ENCODE data around the gene IKBKE.

Gene IKBKE

DNA sequence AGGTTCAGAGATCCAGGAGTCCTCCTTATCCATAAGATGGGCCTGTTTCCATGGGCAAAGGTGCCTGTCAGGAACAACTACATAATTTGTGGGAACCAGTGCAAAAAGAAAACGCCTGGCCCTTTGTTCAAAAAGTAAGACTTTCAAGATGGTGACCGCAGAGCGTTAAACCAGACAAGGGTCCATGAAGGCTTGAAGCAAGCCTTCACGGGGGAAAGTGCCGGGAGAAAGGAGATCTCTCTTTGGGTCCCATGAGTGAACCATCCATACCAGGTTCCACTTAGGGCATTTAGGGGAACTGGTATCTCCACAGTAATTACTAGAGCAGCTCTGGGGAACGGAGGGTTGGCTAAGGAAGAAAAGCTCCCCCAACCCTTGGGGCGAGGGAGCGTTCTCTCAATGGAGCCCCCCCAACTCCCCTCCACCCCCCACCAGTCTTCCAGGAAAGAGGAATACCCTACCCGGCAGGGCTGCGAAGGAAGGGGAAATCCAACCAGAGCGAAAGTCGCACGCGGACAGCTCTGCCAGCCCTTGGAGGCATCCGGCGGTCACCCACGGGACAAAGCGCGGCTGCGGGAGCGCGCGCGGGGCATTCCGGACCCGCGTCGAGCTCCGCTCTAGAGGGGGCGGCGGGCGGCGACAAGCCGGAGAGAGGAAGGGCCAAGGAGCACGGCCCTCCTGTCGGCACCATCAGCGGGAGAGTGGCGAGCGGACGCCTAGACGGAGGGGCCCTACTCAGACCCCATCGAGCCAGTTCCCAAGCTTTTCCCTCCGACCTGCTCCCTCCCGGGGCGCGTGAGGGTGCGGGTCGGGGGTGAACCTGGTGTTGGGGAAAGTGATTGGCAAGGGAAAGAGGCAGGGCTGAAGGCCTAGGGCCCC lies 36.4 kb downstream of the IKBKE start:
- H3K23ac ChIP-seq (ENCODE audit: low read length): no peak overlapping the region
- peak in 1 of 2 donors; percentile 30 for DNase-seq
- H3K4me1 ChIP-seq (ENCODE audit: control insufficient read depth in 1 of 2, insufficient read depth in 2 of 2, low read length in 2 of 2): peaks cover 5 to 7% of the 10 kb centered on the region in 2 experiments
- no peak overlapping the region for H2BK12ac ChIP-seq (ENCODE audit: low read length)
- no peak overlapping the region for H4K8ac ChIP-seq (ENCODE audit: low read depth, low read length)
- no peak overlapping the region for H2BK120ac ChIP-seq (ENCODE audit: insufficient read depth, low read length, poor library complexity)
- H3K79me1 ChIP-seq (ENCODE audit: low read length): no peaks in the 10 kb centered on the region
- no peak overlapping the region for H3K18ac ChIP-seq (ENCODE audit: low read length)
- no peak overlapping the region for H2BK5ac ChIP-seq (ENCODE audit: low read depth, low read length, poor library complexity)
- H3K4ac ChIP-seq (ENCODE audit: low read depth, low read length): no peak overlapping the region
- H3K9ac ChIP-seq (ENCODE audit: low read length): no peak overlapping the region
- no CpG with 5 or more reads among the region's 48 CpGs for WGBS (ENCODE audit: extremely low coverage, insufficient coverage, insufficient read length)
- no peak overlapping the region for H3K27ac ChIP-seq (ENCODE audit: low read depth, low read length)
- H2AK5ac ChIP-seq (ENCODE audit: low read length): no peak overlapping the region
- no peak overlapping the region for H4K12ac ChIP-seq (ENCODE audit: low read depth, low read length)
- H2AFZ ChIP-seq (ENCODE audit: insufficient read depth, low read length, poor library complexity): peak overlapping the region; percentile 32
- H3K27me3 ChIP-seq (ENCODE audit: insufficient read depth, low read length): peaks cover 43% of the 10 kb centered on the region
- H3K4me3 ChIP-seq (ENCODE audit: low read depth, low read length): peak overlapping the region; percentile 32
- H3K9me3 ChIP-seq (ENCODE audit: insufficient read depth, low read depth, low read length): no peaks in the 10 kb centered on the region
- H3K36me3 ChIP-seq (ENCODE audit: control insufficient read depth in 1 of 2, insufficient read depth in 2 of 2, low read length in 2 of 2): no peaks in the 10 kb centered on the region
- no peak overlapping the region for H3K14ac ChIP-seq (ENCODE audit: low read length)
- no peaks in the 10 kb centered on the region for H3K79me2 ChIP-seq (ENCODE audit: control insufficient read depth, insufficient read depth, low read length, poor library complexity)
- H4K91ac ChIP-seq (ENCODE audit: low read depth, low read length): no peak overlapping the region
- H3K4me2 ChIP-seq (ENCODE audit: low read length): peak overlapping the region; percentile 71

GRCh38 chr1:206507284-206508129 lies 37.2 kb downstream of the IKBKE start, which contains the start of gene RASSF5:
Gene RASSF5, plus strand, starts transcription at chr1:206507531. Its CDS starts 72 bp downstream, at chr1:206507603.
- no peak within 1 kb of the TSS for H3K23ac ChIP-seq (ENCODE audit: low read length)
- H2AFZ ChIP-seq (ENCODE audit: insufficient read depth, low read length, poor library complexity): peak within 1 kb of the TSS; percentile 32
- H4K8ac ChIP-seq (ENCODE audit: low read depth, low read length): no peak within 1 kb of the TSS
- H3K9me3 ChIP-seq (ENCODE audit: insufficient read depth, low read depth, low read length): no peaks in the 10 kb centered on the region
- no peak within 1 kb of the TSS for H2BK5ac ChIP-seq (ENCODE audit: low read depth, low read length, poor library complexity)
- no peaks in the 10 kb centered on the region for H3K79me2 ChIP-seq (ENCODE audit: control insufficient read depth, insufficient read depth, low read length, poor library complexity)
- H3K36me3 ChIP-seq (ENCODE audit: control insufficient read depth in 1 of 2, insufficient read depth in 2 of 2, low read length in 2 of 2): no peaks in the 10 kb centered on the region
- H3K9ac ChIP-seq (ENCODE audit: low read length): no peak within 1 kb of the TSS
- no CpG with 5 or more reads among the region's 97 CpGs for WGBS (ENCODE audit: extremely low coverage, insufficient coverage, insufficient read length)
- H4K12ac ChIP-seq (ENCODE audit: low read depth, low read length): no peak within 1 kb of the TSS
- no peak within 1 kb of the TSS for H4K91ac ChIP-seq (ENCODE audit: low read depth, low read length)
- H2BK120ac ChIP-seq (ENCODE audit: insufficient read depth, low read length, poor library complexity): no peak within 1 kb of the TSS
- H3K79me1 ChIP-seq (ENCODE audit: low read length): no peaks in the 10 kb centered on the region
- H3K14ac ChIP-seq (ENCODE audit: low read length): no peak within 1 kb of the TSS
- no peak within 1 kb of the TSS for H2AK5ac ChIP-seq (ENCODE audit: low read length)
- H3K4me3 ChIP-seq (ENCODE audit: low read depth, low read length): peak within 1 kb of the TSS; percentile 32
- H3K18ac ChIP-seq (ENCODE audit: low read length): no peak within 1 kb of the TSS
- peak; percentile 28 to 56 for DNase-seq
- H3K4ac ChIP-seq (ENCODE audit: low read depth, low read length): no peak within 1 kb of the TSS
- no peak within 1 kb of the TSS for H2BK12ac ChIP-seq (ENCODE audit: low read length)
- peaks cover 5 to 7% of the 10 kb centered on the region in 2 experiments for H3K4me1 ChIP-seq (ENCODE audit: control insufficient read depth in 1 of 2, insufficient read depth in 2 of 2, low read length in 2 of 2)
- H3K27ac ChIP-seq (ENCODE audit: low read depth, low read length): no peak within 1 kb of the TSS
- H3K27me3 ChIP-seq (ENCODE audit: insufficient read depth, low read length): peaks cover 43% of the 10 kb centered on the region
- peak within 1 kb of the TSS; percentile 71 for H3K4me2 ChIP-seq (ENCODE audit: low read length)

DNA sequence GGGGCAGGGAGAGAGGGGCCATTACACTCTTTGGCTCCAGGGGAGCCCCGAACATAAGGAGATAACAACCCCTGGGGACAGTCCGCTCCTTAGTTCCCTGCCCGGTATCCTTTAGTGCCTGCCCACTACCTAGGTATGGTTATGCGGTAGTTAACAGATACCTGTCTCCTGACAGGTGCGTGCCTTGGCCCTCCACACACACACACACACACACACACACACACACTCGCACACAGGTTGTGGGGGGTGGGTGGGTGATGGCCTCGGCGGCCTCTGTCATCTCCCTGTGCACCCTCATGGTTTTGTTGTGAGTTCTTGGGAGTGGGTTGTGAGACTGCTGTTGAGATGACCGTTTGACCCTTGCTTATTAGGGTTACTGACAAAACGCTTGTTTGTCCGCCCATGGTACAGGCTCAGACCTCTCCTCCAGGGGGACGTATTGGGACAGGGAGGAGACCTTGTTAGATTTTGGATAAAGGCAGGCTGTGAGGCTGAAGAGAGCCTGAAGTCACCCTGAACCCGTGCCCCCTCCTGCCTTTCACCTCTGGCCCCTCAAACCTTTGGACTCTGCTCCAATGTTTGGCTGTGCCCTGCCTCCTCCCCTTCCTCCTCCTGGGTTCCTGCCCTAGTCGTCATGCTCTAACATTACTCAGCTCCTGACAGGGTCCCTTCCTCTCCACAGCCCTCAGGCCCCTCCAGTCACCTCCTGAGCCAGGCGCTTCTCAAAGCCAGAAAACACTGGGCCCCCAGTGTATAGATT lies 38.0 kb downstream of the IKBKE start:
- H3K4me1 ChIP-seq (ENCODE audit: control insufficient read depth in 1 of 2, insufficient read depth in 2 of 2, low read length in 2 of 2): peaks cover 5 to 9% of the 10 kb centered on the region in 2 experiments
- H2BK5ac ChIP-seq (ENCODE audit: low read depth, low read length, poor library complexity): no peak overlapping the region
- no peak overlapping the region for H2BK120ac ChIP-seq (ENCODE audit: insufficient read depth, low read length, poor library complexity)
- H3K9ac ChIP-seq (ENCODE audit: low read length): no peak overlapping the region
- no peak overlapping the region for H3K27ac ChIP-seq (ENCODE audit: low read depth, low read length)
- no peak overlapping the region for H3K4me2 ChIP-seq (ENCODE audit: low read length)
- H3K23ac ChIP-seq (ENCODE audit: low read length): no peak overlapping the region
- H3K18ac ChIP-seq (ENCODE audit: low read length): no peak overlapping the region
- H2BK12ac ChIP-seq (ENCODE audit: low read length): no peak overlapping the region
- no peaks in the 10 kb centered on the region for H3K79me2 ChIP-seq (ENCODE audit: control insufficient read depth, insufficient read depth, low read length, poor library complexity)
- no peak overlapping the region for H3K4ac ChIP-seq (ENCODE audit: low read depth, low read length)
- H3K79me1 ChIP-seq (ENCODE audit: low read length): no peaks in the 10 kb centered on the region
- no peak overlapping the region for H4K91ac ChIP-seq (ENCODE audit: low read depth, low read length)
- no peak overlapping the region for H4K8ac ChIP-seq (ENCODE audit: low read depth, low read length)
- no peak overlapping the region for H2AFZ ChIP-seq (ENCODE audit: insufficient read depth, low read length, poor library complexity)
- no peaks in the 10 kb centered on the region for H3K36me3 ChIP-seq (ENCODE audit: control insufficient read depth in 1 of 2, insufficient read depth in 2 of 2, low read length in 2 of 2)
- H3K27me3 ChIP-seq (ENCODE audit: insufficient read depth, low read length): peaks cover 43% of the 10 kb centered on the region
- no CpG with 5 or more reads among the region's 15 CpGs for WGBS (ENCODE audit: extremely low coverage, insufficient coverage, insufficient read length)
- no peak overlapping the region for H3K4me3 ChIP-seq (ENCODE audit: low read depth, low read length)
- H3K14ac ChIP-seq (ENCODE audit: low read length): no peak overlapping the region
- H4K12ac ChIP-seq (ENCODE audit: low read depth, low read length): no peak overlapping the region
- no peaks in the 10 kb centered on the region for H3K9me3 ChIP-seq (ENCODE audit: insufficient read depth, low read depth, low read length)
- no peak for DNase-seq
- no peak overlapping the region for H2AK5ac ChIP-seq (ENCODE audit: low read length)

GRCh38 chr1:206508956-206509355 lies 38.7 kb downstream of the IKBKE start:
- H3K4me3 ChIP-seq (ENCODE audit: low read depth, low read length): no peak overlapping the region
- H3K79me2 ChIP-seq (ENCODE audit: control insufficient read depth, insufficient read depth, low read length, poor library complexity): no peaks in the 10 kb centered on the region
- no peak overlapping the region for H4K12ac ChIP-seq (ENCODE audit: low read depth, low read length)
- H3K4me2 ChIP-seq (ENCODE audit: low read length): no peak overlapping the region
- H3K4me1 ChIP-seq (ENCODE audit: control insufficient read depth in 1 of 2, insufficient read depth in 2 of 2, low read length in 2 of 2): peaks cover 5 to 9% of the 10 kb centered on the region in 2 experiments
- no peak overlapping the region for H4K8ac ChIP-seq (ENCODE audit: low read depth, low read length)
- no peaks in the 10 kb centered on the region for H3K36me3 ChIP-seq (ENCODE audit: control insufficient read depth in 1 of 2, insufficient read depth in 2 of 2, low read length in 2 of 2)
- no peak overlapping the region for H2BK5ac ChIP-seq (ENCODE audit: low read depth, low read length, poor library complexity)
- no CpG with 5 or more reads among the region's 6 CpGs for WGBS (ENCODE audit: extremely low coverage, insufficient coverage, insufficient read length)
- DNase-seq: no peak
- H2BK120ac ChIP-seq (ENCODE audit: insufficient read depth, low read length, poor library complexity): no peak overlapping the region
- no peak overlapping the region for H3K14ac ChIP-seq (ENCODE audit: low read length)
- H3K9ac ChIP-seq (ENCODE audit: low read length): no peak overlapping the region
- no peak overlapping the region for H2BK12ac ChIP-seq (ENCODE audit: low read length)
- no peak overlapping the region for H3K27ac ChIP-seq (ENCODE audit: low read depth, low read length)
- H3K27me3 ChIP-seq (ENCODE audit: insufficient read depth, low read length): peaks cover 43% of the 10 kb centered on the region
- no peaks in the 10 kb centered on the region for H3K79me1 ChIP-seq (ENCODE audit: low read length)
- no peak overlapping the region for H3K18ac ChIP-seq (ENCODE audit: low read length)
- no peak overlapping the region for H4K91ac ChIP-seq (ENCODE audit: low read depth, low read length)
- H2AK5ac ChIP-seq (ENCODE audit: low read length): no peak overlapping the region
- H3K4ac ChIP-seq (ENCODE audit: low read depth, low read length): no peak overlapping the region
- H3K23ac ChIP-seq (ENCODE audit: low read length): no peak overlapping the region
- no peaks in the 10 kb centered on the region for H3K9me3 ChIP-seq (ENCODE audit: insufficient read depth, low read depth, low read length)
- no peak overlapping the region for H2AFZ ChIP-seq (ENCODE audit: insufficient read depth, low read length, poor library complexity)

All from trophoblast cell (in vitro differentiated cells and primary cell).